Measurements from ENCODE around the gene TAF1.

- no peak for TF ChIP-seq POLR2AphosphoS5 (IDR thresholded peaks at IDR 0.05; ENCODE audit: low read depth)
- TF ChIP-seq CTCF (IDR thresholded peaks at IDR 0.05; ENCODE audit: insufficient read depth, low read length), result no peak
These were observed 73.3 kb downstream of the TAF1 start for GRCh38 chrX:71439420-71439819.
